ENCODE data around the gene ANKRD11.

- TF ChIP-seq CTCF (IDR thresholded peaks at IDR 0.05), result peak; percentile 19; the same call in 1 of the 2 replicates
- no peak for TF ChIP-seq ZFX (IDR thresholded peaks at IDR 0.05; ENCODE audit: borderline replicate concordance)
Measured at GRCh38 chr16:89410794-89411309, 79.5 kb downstream of the ANKRD11 start.

Measured in 22Rv1 (cell line).